HG02981 (cell line): ENCODE results near the gene MLF1.
A peak's percentile ranks its signal among the peaks of the same experiment; 100 is the strongest.

Source experiments
- ATAC-seq: cut with Tn5 transposase; IDR thresholded peaks from one replicate; pipeline ENCODE4 v1.9.1; 2021; ENCODE audit warnings: mild to moderate bottlenecking, moderate library complexity; ENCODE audit not compliant: unreplicated experiment

MLF1 gene

GRCh38 chr3:158573714-158574113 lies 2.7 kb downstream of the MLF1 start:
- no peak for ATAC-seq

GRCh38 chr3:158574646-158575045 lies 3.7 kb downstream of the MLF1 start:
- ATAC-seq: no peak

GRCh38 chr3:158590223-158590622 lies 19.2 kb downstream of the MLF1 start:
- ATAC-seq: no peak

- no peak for ATAC-seq
These were observed 29.8 kb downstream of the MLF1 start for GRCh38 chr3:158600787-158601186.

GRCh38 chr3:158602227-158602626 lies 31.2 kb downstream of the MLF1 start:
- no peak for ATAC-seq

- no peak for ATAC-seq
These were observed 47.2 kb downstream of the MLF1 start for GRCh38 chr3:158617982-158618875.

GRCh38 chr3:158625881-158626280 lies 54.9 kb downstream of the MLF1 start:
- ATAC-seq: no peak

GRCh38 chr3:158631981-158632380 lies 61.0 kb downstream of the MLF1 start:
- ATAC-seq: no peak

- no peak for ATAC-seq
These were observed 69.7 kb downstream of the MLF1 start for GRCh38 chr3:158640646-158641045.

- no peak for ATAC-seq
These were observed 71.0 kb downstream of the MLF1 start for GRCh38 chr3:158642005-158642404.

GRCh38 chr3:158642474-158643210 lies 71.6 kb downstream of the MLF1 start:
- ATAC-seq: no peak

- peak; percentile 98 for ATAC-seq
These were observed 73.4 kb downstream of the MLF1 start, which contains the start of gene GFM1 for GRCh38 chr3:158644345-158644908. Gene GFM1, plus strand, starts transcription at chr3:158644527. Its CDS starts 108 bp downstream, at chr3:158644635.

GRCh38 chr3:158649791-158650190 lies 78.8 kb downstream of the MLF1 start:
- no peak for ATAC-seq

GRCh38 chr3:158651192-158651591 lies 80.2 kb downstream of the MLF1 start:
- no peak for ATAC-seq

GRCh38 chr3:158652463-158652862 lies 81.5 kb downstream of the MLF1 start:
- ATAC-seq: no peak
